ENCODE data around the gene AFAP1. TPM values are rescaled to one million over a fixed set of nuclear protein-coding genes. Genes with fewer than 3 reads are reported as not detected.

AFAP1 gene
- total and polyA plus RNA-seq, 2 donors from 2014 or later, result 2.6 to 26.3 TPM

DNA sequence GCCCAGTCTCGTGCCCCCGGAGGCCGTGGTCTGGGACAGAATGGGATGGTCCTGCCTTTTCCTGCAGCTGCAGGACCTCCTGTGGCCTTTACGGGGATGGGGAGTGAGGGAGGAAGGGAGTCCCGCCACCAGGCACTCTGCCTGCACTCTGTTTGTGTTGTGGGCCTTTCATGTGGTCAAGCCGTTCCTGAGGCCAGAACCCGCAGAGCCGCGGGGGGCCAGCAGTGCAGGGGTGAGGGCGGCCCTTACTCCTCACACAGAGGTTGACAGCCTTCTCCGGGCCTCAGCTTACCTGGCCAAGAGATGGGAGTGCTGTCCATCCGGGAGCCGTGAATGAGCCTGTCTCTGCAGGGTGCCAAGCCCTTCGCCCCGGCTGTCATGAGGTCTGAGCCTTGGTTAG, 230.7 kb downstream of the AFAP1 start:
- intact Hi-C loops (cut with DNase I), result no loop called here
- Histone ChIP-seq H3K36me3 (ENCODE audit: control insufficient read depth in 2 of 3, insufficient read depth in 3 of 3, low read length in 3 of 3) (no peaks in the 10 kb centered on the region), H3K9me3 (ENCODE audit: control insufficient read depth in 2 of 3, insufficient read depth in 1 of 3, low read length in 3 of 3) (no peaks in the 10 kb centered on the region), H3K9ac (ENCODE audit: low read length in 3 of 3) (no peak overlapping the region), H3K4me3 (ENCODE audit: low read length in 3 of 3) (no peak overlapping the region), H3K27ac (ENCODE audit: low read depth in 2 of 2, low read length in 2 of 2) (no peak overlapping the region), H3K27me3 (ENCODE audit: control insufficient read depth, insufficient read depth, low read length) (no peaks in the 10 kb centered on the region), H3K4me1 (ENCODE audit: control insufficient read depth in 2 of 3, insufficient read depth in 2 of 3, low read depth in 1 of 3, low read length in 3 of 3) (no peaks in the 10 kb centered on the region)
- no peak for FAIRE-seq
- DNase-seq, result no peak
- TF ChIP-seq, protein P1, sequence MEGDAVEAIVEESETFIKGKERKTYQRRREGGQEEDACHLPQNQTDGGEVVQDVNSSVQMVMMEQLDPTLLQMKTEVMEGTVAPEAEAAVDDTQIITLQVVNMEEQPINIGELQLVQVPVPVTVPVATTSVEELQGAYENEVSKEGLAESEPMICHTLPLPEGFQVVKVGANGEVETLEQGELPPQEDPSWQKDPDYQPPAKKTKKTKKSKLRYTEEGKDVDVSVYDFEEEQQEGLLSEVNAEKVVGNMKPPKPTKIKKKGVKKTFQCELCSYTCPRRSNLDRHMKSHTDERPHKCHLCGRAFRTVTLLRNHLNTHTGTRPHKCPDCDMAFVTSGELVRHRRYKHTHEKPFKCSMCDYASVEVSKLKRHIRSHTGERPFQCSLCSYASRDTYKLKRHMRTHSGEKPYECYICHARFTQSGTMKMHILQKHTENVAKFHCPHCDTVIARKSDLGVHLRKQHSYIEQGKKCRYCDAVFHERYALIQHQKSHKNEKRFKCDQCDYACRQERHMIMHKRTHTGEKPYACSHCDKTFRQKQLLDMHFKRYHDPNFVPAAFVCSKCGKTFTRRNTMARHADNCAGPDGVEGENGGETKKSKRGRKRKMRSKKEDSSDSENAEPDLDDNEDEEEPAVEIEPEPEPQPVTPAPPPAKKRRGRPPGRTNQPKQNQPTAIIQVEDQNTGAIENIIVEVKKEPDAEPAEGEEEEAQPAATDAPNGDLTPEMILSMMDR (IDR thresholded peaks at IDR 0.05; ENCODE audit: borderline replicate concordance, extremely low read depth, insufficient read depth), result no peak

Other genes starting within 250 kb of the AFAP1 start
- gene ABLIM2, start 219.0 kb upstream of the AFAP1 start, total RNA-seq, result 23.3 TPM
- 9.5 TPM for gene ABLIM2, start 219.0 kb upstream of the AFAP1 start, polyA plus RNA-seq (ENCODE audit: insufficient read depth, low read depth, low replicate concordance)

Measured in kidney (tissue), 14 donors.